NCI-H82 (cell line): ENCODE measurements around the gene TNFAIP2.

Experiments used
- DNase-seq: peaks from one replicate; lab custom pipeline; 2025; lab: John Stamatoyannopoulos, UW

The TNFAIP2 gene

DNA sequence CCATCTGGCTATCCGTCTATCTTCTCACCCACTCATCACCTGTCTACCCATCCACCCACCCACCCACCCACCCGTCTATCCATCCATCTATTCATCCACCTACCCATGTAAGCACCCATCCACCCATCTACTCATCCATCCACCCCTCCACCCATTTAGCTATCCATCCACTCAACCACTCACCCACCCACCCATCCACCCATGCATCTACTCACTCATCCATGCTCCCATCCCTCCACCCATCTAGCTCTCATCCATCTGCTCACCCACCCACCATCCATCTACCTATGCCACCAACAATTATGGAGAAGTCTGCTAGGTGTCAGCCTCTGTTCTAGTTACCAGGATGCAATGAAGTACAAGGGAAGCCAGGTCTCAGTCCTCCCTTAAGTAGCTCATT, 11.1 kb downstream of the TNFAIP2 start:
- DNase-seq: no peak

DNA sequence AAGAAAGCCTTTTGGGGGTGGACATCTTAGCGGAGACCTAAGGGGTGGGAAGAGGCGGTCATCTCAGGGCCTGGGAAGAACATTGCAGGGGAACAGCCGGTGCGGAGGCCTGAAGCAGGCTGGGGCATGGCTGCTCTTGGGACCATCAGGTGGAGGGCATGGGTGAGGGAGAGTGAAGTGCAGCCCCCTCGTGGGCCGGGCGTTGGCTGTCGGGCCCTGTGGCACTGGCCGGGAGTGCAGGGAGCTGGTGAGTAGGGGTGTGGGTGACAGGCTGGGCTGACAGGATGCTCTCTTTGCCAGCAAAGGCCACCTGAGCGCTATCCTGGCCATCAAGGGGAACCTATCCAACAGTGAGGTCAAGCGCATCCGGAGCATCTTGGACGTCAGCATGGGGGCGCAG, 11.7 kb downstream of the TNFAIP2 start:
- no peak for DNase-seq

DNA sequence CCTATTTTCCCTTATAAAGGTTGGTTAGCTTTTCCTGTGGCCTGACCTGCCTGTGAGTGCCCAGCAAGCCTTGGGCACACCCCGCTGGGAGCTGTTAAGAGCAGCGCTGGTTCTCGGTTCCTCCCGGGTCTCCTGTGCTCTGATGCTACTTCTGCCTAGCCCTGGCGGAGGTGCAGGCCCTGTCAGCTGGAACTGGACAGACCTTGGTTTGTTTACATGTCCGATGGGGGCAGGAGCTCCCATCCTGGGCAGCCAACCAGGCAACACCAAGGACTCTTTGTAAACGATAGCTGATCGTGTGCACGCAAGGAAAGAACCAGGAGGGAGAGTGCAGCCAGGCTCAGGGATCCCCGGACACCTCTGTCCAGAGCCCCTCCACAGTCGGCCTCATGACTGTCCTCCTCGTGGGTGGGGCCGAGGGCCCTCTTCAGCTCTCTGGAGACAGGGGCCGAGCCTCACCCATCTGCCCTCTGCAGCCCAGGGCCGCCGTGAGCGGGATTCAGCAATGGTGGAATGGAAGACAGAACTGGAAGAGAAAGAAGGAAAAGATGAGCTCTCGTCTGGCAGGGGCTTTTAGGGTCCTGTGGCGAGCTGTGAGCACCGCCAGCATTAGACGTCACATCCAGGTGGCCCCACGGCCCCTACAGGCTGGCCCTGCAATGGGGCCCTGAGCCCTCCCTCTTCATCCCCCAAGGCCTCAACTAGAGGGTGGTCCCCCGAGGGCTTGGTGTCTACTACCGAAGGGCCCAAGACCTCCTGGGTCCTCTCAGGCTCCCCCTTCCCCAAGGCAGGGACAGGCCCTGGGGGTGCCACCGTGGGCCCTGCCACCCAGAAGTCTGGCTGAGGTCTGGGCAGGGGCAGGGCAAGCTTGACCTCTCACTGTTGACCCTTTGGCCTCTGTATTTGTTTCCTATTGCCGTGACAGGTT, 12.3 kb downstream of the TNFAIP2 start:
- no peak for DNase-seq

- peak; percentile 23 for DNase-seq
Observed at GRCh38 chr14:103136388-103137271, 13.4 kb downstream of the TNFAIP2 start.

DNA sequence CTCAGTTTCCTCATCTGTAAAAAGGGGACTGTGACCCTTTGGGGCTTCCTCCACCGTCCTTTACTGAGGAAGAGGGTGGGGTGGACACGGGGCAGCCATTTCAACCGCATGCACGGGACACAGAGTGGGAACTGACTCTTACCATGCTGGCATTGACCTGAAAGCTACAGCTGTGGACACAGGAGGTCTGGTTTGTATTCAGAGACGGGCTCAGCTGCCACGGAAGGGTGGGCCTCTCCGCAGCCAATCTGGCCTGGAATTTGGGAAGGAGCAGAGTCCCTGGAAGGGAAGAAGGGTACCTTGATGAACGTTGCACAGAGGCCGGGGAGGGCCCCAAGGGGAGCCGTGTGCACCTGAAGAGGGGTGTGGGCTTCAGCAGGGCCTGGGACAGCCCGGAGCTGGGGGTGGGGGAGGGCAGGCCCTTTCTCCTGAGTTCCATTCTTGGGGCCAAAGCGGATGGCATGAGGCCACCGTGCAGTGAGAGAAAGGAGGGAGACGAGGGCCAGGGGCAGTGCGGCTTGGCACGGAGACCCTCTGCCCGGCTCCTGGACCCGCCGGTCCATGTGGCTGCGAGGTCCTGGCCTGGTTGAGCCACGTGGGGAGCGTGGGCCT, 14.5 kb downstream of the TNFAIP2 start:
- DNase-seq: no peak

DNA sequence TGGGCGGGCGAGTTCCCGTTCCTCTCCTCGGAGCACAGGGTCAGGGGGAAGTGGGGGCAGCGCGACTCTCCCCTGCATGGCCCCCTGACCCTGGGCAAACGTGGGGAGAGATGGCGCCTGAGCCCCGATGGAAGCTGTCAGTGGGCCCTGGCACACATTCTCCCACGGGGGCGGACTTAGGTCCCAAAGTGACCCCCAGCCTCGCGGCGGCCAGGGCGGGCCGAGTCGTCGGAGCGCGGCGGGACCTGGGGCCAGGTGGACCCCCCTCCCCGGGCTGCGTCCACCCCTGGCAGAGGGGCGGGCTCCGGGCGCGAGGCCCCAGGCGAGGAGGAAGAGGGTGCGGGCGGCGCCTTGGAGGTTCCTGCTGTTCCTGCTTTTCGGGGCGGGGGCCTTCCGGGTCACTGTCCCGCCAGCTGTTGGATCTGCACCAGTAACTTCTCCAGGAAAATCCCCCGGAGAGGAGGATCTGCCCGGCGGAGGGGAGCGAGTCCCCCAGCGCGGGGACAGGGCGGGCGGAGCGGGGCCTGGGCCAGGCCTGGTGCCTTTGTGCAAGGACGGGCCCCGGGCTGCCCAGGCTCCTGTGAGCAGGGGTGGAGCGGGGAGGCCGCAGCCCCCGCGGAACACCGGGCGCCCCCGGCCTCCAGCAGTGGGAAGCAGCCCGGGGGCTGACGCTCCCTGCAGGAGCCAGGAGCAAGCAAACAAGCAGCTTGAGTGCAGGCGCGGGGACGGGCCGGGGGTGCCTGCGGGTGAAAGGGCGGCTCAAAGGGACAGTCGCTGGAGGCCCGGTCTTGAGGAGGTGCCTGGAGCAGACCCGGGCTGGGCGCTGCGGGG, 15.3 kb downstream of the TNFAIP2 start:
- no peak for DNase-seq

- no peak for DNase-seq
Observed at GRCh38 chr14:103139132-103140025, 16.1 kb downstream of the TNFAIP2 start.

- peak; percentile 57 for DNase-seq
Observed at GRCh38 chr14:103140316-103141109, 17.3 kb downstream of the TNFAIP2 start.

DNA sequence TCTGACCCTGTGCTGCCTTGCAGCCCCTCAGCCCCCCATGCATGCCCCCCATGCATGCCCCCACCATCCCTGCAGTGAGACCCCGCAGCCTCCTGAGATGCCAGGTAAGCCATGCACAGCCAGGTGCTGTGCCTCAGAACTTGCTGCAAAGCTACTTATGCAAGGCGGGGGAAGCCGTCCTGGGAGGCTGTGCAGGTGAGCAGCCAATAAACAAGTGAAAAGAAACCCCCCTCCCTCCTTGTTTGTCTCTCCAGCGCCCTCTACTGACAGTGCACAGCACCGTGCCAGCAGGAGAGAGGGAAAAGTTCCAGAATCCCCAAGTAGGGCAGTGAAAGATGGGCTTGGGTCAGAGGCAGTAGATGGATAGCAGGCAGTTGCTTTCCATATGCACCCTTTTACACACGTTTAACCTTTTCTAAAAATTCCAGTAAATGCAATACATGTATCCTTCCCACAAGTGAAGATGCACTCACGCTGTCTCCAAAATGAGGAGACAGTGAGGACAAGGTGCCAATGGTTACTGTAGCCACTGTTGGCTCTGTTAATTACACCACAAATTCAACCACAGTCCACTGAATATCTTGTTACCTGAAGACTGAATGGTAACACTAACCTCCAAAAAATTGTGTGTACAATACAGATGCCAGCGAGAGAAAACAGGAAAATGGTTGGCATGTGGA, 18.0 kb downstream of the TNFAIP2 start:
- peak; percentile 81 for DNase-seq

DNA sequence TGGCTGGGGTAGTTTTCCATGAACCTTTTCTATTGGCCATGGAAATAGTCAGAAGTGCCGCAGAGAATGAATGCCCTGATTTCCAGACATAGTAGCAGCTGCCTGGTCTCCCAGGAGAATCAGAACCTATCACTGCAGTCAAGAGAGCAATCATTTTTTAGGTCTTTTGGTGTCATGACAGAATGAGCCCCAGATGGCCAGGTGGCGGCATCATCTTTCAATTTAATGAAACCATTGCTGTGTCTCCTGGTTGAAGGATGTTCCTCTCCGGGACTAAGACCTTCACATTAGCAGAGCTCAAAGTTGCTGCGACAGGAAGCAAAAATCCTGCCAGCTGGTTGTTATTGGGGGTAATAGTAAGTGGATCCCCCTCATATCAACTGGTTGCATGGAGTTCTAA, 18.8 kb downstream of the TNFAIP2 start:
- peak; percentile 72 for DNase-seq

- DNase-seq: no peak
Observed at GRCh38 chr14:103142721-103143302, 19.6 kb downstream of the TNFAIP2 start.

- no peak for DNase-seq
Observed at GRCh38 chr14:103143506-103143905, 20.2 kb downstream of the TNFAIP2 start.

DNA sequence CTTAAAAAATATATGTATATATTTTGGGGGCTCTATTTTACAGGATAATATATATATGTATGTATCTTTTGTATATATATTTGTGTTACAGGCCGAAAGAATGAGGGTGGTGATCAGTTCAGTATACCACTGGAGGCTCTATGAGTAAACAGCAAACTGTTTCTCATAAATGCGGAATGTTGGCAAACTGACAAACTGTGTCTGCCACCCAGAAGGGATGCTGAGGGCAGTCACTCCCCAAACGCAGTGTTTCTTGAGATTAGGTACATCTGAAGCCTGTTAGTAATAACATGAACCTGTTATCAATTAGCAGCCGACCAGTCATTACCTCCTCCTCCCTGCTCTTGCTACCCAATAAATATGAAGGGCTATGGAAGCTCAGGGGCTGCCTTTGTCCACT, 20.8 kb downstream of the TNFAIP2 start:
- DNase-seq: no peak

- DNase-seq: no peak
Observed at GRCh38 chr14:103146141-103146709, 23.0 kb downstream of the TNFAIP2 start.

GRCh38 chr14:103149351-103150237, 26.3 kb downstream of the TNFAIP2 start:
- no peak for DNase-seq

DNA sequence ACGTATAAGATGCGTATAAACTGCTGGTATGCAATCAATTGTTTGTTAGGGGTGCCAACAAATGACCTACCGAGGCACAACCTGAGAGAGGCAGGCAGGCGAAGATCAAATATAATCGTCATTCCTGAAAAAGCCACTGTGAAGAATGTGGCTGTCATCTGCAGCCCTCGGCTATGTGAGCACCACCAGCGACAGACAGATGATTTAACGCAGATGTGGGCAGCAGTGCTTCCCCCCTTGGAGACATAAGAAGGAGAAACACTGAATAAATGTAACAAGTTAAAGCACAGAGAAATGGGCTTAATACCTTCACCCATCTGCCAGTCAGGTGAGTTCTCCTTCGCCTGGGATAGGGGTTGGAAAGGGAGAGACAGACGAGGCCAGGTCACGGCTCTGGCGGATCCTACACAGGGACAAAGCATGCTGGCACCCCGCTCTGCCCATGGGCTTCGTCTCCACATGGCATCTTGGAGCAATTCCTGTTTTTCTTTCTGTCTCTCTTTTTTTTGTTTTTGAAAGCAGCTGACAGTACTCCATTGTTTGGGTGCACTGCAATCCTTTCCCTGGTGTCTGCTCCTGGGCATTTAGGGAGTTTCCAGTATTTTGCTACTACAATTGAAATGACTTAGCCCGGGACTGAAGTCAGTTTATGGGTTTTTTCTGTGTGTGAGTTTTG, 28.1 kb downstream of the TNFAIP2 start:
- DNase-seq: no peak

DNA sequence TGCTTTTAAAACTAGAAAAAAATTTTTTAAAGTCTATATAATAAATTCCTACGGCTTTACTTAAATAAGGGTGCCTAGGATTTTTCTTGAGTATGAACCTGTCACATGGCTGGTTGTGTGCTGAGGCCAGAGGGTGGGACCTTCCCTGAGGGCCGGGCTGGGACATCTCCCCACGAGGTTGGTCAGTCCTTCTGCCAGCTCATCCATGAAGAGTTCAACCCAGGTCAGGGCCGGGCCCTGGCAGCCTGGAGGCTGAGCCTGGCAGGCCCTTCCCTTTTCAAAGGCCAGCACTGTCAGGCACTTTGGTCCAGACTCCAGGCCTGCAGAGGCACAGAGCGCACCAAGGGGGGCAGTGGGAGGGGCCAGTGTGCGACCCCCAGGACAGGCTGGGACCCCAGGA, 31.7 kb downstream of the TNFAIP2 start:
- peak; percentile 29 for DNase-seq
